WI38 (cell line): ENCODE results near the gene CLPX.

Experiments used
- H3K4me3 ChIP-seq: 2 replicates; pipeline ENCODE4 v1.5.1; 2011; ENCODE audit warnings: low read depth, mild to moderate bottlenecking, control low read depth, low read length
- CTCF ChIP-seq: IDR thresholded peaks from 2 replicates; pipeline ENCODE4 v1.5.1; 2012; ENCODE audit warnings: low read depth, mild to moderate bottlenecking, control low read depth, low read length

Gene CLPX

GRCh38 chr15:65134538-65134937, 50.6 kb downstream of the CLPX start:
- no peak overlapping the region for H3K4me3 ChIP-seq

GRCh38 chr15:65133548-65134200, 51.5 kb downstream of the CLPX start, which contains the start of gene PDCD7:
Gene PDCD7 (minus strand): TSS chr15:65133808. CDS start chr15:65133781, 27 bp downstream.
- peak within 1 kb of the TSS; percentile 78 for H3K4me3 ChIP-seq
- TF ChIP-seq CTCF, result no peak

More at GRCh38 chr15:65134538-65134937, 50.6 kb downstream of the CLPX start:
- no peak for TF ChIP-seq CTCF

- no peak for TF ChIP-seq CTCF
- peak overlapping the region; percentile 78 for H3K4me3 ChIP-seq
Observed at GRCh38 chr15:65132878-65133547, 52.1 kb downstream of the CLPX start.

GRCh38 chr15:65130941-65131340, 54.2 kb downstream of the CLPX start:
- no peak overlapping the region for H3K4me3 ChIP-seq
- TF ChIP-seq CTCF, result no peak

GRCh38 chr15:65115542-65115941, 69.6 kb downstream of the CLPX start:
- TF ChIP-seq CTCF, result no peak

GRCh38 chr15:65115086-65115485, 70.1 kb downstream of the CLPX start, which contains the start of gene UBAP1L:
Gene UBAP1L (minus strand): TSS chr15:65115200. CDS start chr15:65106215, 8,985 bp downstream.
- no peak for TF ChIP-seq CTCF

More at GRCh38 chr15:65115542-65115941, 69.6 kb downstream of the CLPX start:
- H3K4me3 ChIP-seq, result no peak overlapping the region

GRCh38 chr15:65110676-65111292, 74.4 kb downstream of the CLPX start:
- H3K4me3 ChIP-seq, result no peak overlapping the region
- TF ChIP-seq CTCF, result no peak

More at GRCh38 chr15:65115086-65115485, 70.1 kb downstream of the CLPX start, which contains the start of gene UBAP1L:
- H3K4me3 ChIP-seq, result no peak within 1 kb of the TSS
